Measurements from ENCODE around the gene CPEB4. TPM values are rescaled to one million over a fixed set of nuclear protein-coding genes. Genes with fewer than 3 reads are reported as not detected.

CPEB4 gene
- total and polyA plus RNA-seq, 2 experiments from 2014 or later = 5.9 to 10.2 TPM

GRCh38 chr5:173922527-173922926 is 34.4 kb downstream of the CPEB4 start (continued):
- TF ChIP-seq ZNF331 (CRISPR knock-in tag; IDR thresholded peaks at IDR 0.05; ENCODE audit: low read depth) (no peak), ETS1 (IDR thresholded peaks at IDR 0.05) (no peak), NANOG (IDR thresholded peaks at IDR 0.05; ENCODE audit: borderline replicate concordance) (no peak), JUNB (IDR thresholded peaks at IDR 0.05; ENCODE audit: unreplicated experiment) (no peak)

GRCh38 chr5:173923218-173924095 is 35.3 kb downstream of the CPEB4 start:
- no peaks in the 10 kb centered on the region for H3K36me3 ChIP-seq (ENCODE audit: insufficient read depth)
- H3K4me3 ChIP-seq = no peak overlapping the region
- no peaks in the 10 kb centered on the region for H3K27me3 ChIP-seq (ENCODE audit: insufficient read depth)
- H3K9me3 Mint-ChIP-seq = no peaks in the 10 kb centered on the region
- no peaks in the 10 kb centered on the region for H4K20me1 ChIP-seq (replicated peaks; ENCODE audit: insufficient read depth)
- H3K27me3 Mint-ChIP-seq (ENCODE audit: insufficient read depth, low read depth, poor library complexity) = no peaks in the 10 kb centered on the region
- peaks cover 20% of the 10 kb centered on the region for H3K79me2 ChIP-seq (replicated peaks; ENCODE audit: insufficient read depth)
- H3K4me1 ChIP-seq (ENCODE audit: insufficient read depth) = peaks cover 40% of the 10 kb centered on the region
- H2AFZ ChIP-seq = no peak overlapping the region
- no peaks in the 10 kb centered on the region for H3K9me2 ChIP-seq (ENCODE audit: insufficient read depth)
- H3K4me2 ChIP-seq = peak overlapping the region; percentile 35; the same call in 1 of the 2 replicates
- H3K36me3 Mint-ChIP-seq (ENCODE audit: low read depth) = peaks cover 2% of the 10 kb centered on the region; the same call in 2 of the 3 replicates
- H3F3A ChIP-seq (replicated peaks; ENCODE audit: low read depth) = no peaks in the 10 kb centered on the region
- H3K4me1 Mint-ChIP-seq = peaks cover 33% of the 10 kb centered on the region
- H3K4me3 Mint-ChIP-seq = no peak overlapping the region
- peak; percentile 50 for DNase-seq (ENCODE audit: low spot score)
- H3K27ac ChIP-seq (ENCODE audit: low read depth) = peak overlapping the region; percentile 28; the same call in 1 of the 2 replicates
- ATAC-seq = no peak
- peak overlapping the region; percentile 88 for H3K27ac Mint-ChIP-seq
- TF ChIP-seq STAT1 (IDR thresholded peaks at IDR 0.05; ENCODE audit: unreplicated experiment) (no peak), ZNF462 (CRISPR knock-in tag; IDR thresholded peaks at IDR 0.05) (no peak), CTCF (conservative IDR thresholded peaks at IDR 0.05; ENCODE audit: low read depth in 2 of 2) (no peak), EZH2 (IDR thresholded peaks at IDR 0.05; ENCODE audit: low read depth, unreplicated experiment) (no peak), CREB1 (CRISPR knock-in tag; IDR thresholded peaks at IDR 0.05; ENCODE audit: low read depth) (no peak), ETS1 (IDR thresholded peaks at IDR 0.05) (no peak), EZH2phosphoT487 (IDR thresholded peaks at IDR 0.05; ENCODE audit: unreplicated experiment) (no peak), ZNF114 (CRISPR knock-in tag; IDR thresholded peaks at IDR 0.05) (no peak), JUNB (IDR thresholded peaks at IDR 0.05; ENCODE audit: unreplicated experiment) (no peak)
